ENCODE results near the gene DHRS7B. TPM values are rescaled to one million over a fixed set of nuclear protein-coding genes. Genes with fewer than 3 reads are reported as not detected.
A peak's percentile ranks its signal among the peaks of the same experiment; 100 is the strongest.

The DHRS7B gene
- total and polyA plus RNA-seq, 2 experiments from 2014 or later, result 34.2 to 41.0 TPM

- TF ChIP-seq, protein P1, sequence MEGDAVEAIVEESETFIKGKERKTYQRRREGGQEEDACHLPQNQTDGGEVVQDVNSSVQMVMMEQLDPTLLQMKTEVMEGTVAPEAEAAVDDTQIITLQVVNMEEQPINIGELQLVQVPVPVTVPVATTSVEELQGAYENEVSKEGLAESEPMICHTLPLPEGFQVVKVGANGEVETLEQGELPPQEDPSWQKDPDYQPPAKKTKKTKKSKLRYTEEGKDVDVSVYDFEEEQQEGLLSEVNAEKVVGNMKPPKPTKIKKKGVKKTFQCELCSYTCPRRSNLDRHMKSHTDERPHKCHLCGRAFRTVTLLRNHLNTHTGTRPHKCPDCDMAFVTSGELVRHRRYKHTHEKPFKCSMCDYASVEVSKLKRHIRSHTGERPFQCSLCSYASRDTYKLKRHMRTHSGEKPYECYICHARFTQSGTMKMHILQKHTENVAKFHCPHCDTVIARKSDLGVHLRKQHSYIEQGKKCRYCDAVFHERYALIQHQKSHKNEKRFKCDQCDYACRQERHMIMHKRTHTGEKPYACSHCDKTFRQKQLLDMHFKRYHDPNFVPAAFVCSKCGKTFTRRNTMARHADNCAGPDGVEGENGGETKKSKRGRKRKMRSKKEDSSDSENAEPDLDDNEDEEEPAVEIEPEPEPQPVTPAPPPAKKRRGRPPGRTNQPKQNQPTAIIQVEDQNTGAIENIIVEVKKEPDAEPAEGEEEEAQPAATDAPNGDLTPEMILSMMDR (IDR thresholded peaks at IDR 0.05; ENCODE audit: low read depth, low read length), result peak; percentile 55
- peaks cover 10% of the 10 kb centered on the region for H3K4me1 ChIP-seq (ENCODE audit: low read depth)
- no peaks in the 10 kb centered on the region for H3K27me3 ChIP-seq
- no peaks in the 10 kb centered on the region for H3K36me3 ChIP-seq
- H3K9me3 ChIP-seq (ENCODE audit: low read depth), result no peaks in the 10 kb centered on the region
- peak; percentile 54 to 76 for DNase-seq (ENCODE audit: low read depth in 1 of 2, low spot score in 1 of 2)
- no peak overlapping the region for H3K4me3 ChIP-seq
- H3K27ac ChIP-seq, result no peak overlapping the region
Observed at GRCh38 chr17:21129023-21129681, 2.4 kb downstream of the DHRS7B start.

DNA sequence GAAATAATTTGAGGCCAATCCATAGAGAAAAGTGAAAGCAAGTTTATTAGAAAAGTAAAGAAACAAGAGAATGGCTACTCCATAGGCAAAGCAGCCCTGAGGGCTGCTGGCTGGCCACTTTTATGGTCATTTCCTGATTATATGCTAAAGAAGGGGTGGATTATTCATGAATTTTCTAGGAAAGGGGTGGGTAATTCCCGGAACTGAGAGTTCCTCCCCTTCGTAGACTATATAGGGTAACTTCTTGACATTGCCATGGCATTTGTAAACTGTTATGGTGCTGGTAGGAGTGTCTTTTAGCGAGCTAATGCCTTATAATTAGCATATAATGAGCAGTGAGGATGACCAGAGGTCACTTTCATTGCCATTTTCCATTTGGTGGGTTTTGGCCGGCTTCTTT, 4.4 kb downstream of the DHRS7B start:
- TF ChIP-seq, protein P1 (IDR thresholded peaks at IDR 0.05; ENCODE audit: low read depth, low read length), result no peak
- Histone ChIP-seq H3K27me3 (no peaks in the 10 kb centered on the region), H3K9me3 (ENCODE audit: low read depth) (no peaks in the 10 kb centered on the region), H3K36me3 (no peaks in the 10 kb centered on the region), H3K4me3 (no peak overlapping the region), H3K4me1 (ENCODE audit: low read depth) (peaks cover 9% of the 10 kb centered on the region), H3K27ac (no peak overlapping the region)
- DNase-seq (ENCODE audit: low read depth in 1 of 2, low spot score in 1 of 2), result no peak

DNA sequence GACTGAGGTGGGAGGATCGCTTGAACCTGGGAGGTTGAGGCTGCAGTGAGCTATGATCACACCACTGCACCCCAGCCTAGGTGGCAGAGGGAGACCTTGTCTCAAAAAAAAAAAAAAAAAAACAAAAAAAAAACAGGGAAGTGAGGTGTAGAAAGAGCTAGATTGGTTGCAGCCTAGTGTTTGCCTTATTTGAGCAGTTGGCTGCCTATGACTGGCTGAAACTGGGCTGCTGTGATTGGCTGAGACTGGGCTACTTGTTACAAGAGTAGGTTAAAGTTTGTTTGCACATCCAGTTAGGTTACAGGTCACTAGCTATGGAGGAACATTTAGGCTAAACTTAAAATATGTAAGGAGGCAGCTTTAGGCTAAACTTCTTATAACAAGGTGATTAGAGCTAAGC, 5.7 kb downstream of the DHRS7B start:
- Histone ChIP-seq H3K4me1 (ENCODE audit: low read depth) (peaks cover 7% of the 10 kb centered on the region), H3K27ac (no peak overlapping the region), H3K27me3 (no peaks in the 10 kb centered on the region), H3K9me3 (ENCODE audit: low read depth) (no peaks in the 10 kb centered on the region), H3K4me3 (no peak overlapping the region), H3K36me3 (no peaks in the 10 kb centered on the region)
- no peak for DNase-seq (ENCODE audit: low read depth in 1 of 2, low spot score in 1 of 2)
- TF ChIP-seq, protein P1 (IDR thresholded peaks at IDR 0.05; ENCODE audit: low read depth, low read length), result no peak

DNA sequence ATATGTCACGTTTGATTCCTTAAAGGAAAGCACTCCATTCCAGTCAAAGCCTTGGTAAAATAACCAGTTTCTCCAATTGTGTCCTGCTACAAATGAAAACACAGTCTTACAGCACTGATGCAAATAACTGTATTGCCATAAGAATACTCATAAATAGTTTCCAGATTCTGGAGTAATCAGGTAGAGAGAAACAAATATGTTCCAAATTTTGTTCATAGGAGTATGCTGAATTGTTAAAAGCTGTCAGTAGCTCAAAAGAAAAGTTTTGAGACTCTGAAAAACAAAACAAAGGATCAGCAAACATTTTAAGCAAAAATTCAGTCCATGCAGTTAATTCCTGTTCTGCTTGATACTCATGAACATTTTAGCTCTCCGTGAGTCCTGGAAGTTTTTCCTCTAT, 7.8 kb downstream of the DHRS7B start:
- no peaks in the 10 kb centered on the region for H3K36me3 ChIP-seq
- TF ChIP-seq, protein P1 (IDR thresholded peaks at IDR 0.05; ENCODE audit: low read depth, low read length), result no peak
- no peaks in the 10 kb centered on the region for H3K9me3 ChIP-seq (ENCODE audit: low read depth)
- no peaks in the 10 kb centered on the region for H3K4me1 ChIP-seq (ENCODE audit: low read depth)
- no peaks in the 10 kb centered on the region for H3K27me3 ChIP-seq
- H3K27ac ChIP-seq, result no peak overlapping the region
- no peak overlapping the region for H3K4me3 ChIP-seq
- DNase-seq (ENCODE audit: low read depth in 1 of 2, low spot score in 1 of 2), result no peak

- H3K4me1 ChIP-seq (ENCODE audit: low read depth), result no peaks in the 10 kb centered on the region
- no peak overlapping the region for H3K27ac ChIP-seq
- TF ChIP-seq, protein P1 (IDR thresholded peaks at IDR 0.05; ENCODE audit: low read depth, low read length), result no peak
- DNase-seq (ENCODE audit: low read depth in 1 of 2, low spot score in 1 of 2), result no peak
- H3K27me3 ChIP-seq, result no peaks in the 10 kb centered on the region
- H3K4me3 ChIP-seq, result no peak overlapping the region
- H3K36me3 ChIP-seq, result no peaks in the 10 kb centered on the region
- H3K9me3 ChIP-seq (ENCODE audit: low read depth), result no peaks in the 10 kb centered on the region
Observed at GRCh38 chr17:21140911-21141310, 14.1 kb downstream of the DHRS7B start.
